Omental fat pad (tissue), 4 donors: ENCODE measurements around the gene ZNF816. TPM values are rescaled to one million over a fixed set of nuclear protein-coding genes. Genes with fewer than 3 reads are reported as not detected.

ENCODE experiments used
- ATAC-seq: fragments of 150-250 bp; one replicate; pipeline ENCODE4 v1.9.1; 2016; ENCODE audit warnings: mild to moderate bottlenecking, moderate library complexity; ENCODE audit not compliant: low FRiP score
- DNase-seq: peaks from one replicate; pipeline ENCODE4 v3.0.0-alpha.2; 2019; ENCODE audit warnings: low spot score
- total RNA-seq, 4 donors: library from RNA; depleted of rRNA; stranded (reverse); fragments of >200 nt; gene quantifications; one replicate each; pipeline ENCODE4 v1.1.0, GENCODE V29; 2016
- TF ChIP-seq, protein P1 (sequence below), 3 donors: fragments of 450-650 bp; IDR thresholded peaks; one replicate each; pipeline ENCODE4 v1.5.1; 2016 to 2017; ENCODE audit warnings: antibody characterized with exemption in 3 of 3, mild to moderate bottlenecking in 3 of 3, moderate library complexity in 2 of 3

ZNF816 gene
- total RNA-seq, 4 donors from 2014 or later: 3.1 to 7.6 (median 3.9) TPM

- ATAC-seq: no peak
- TF ChIP-seq, protein P1, sequence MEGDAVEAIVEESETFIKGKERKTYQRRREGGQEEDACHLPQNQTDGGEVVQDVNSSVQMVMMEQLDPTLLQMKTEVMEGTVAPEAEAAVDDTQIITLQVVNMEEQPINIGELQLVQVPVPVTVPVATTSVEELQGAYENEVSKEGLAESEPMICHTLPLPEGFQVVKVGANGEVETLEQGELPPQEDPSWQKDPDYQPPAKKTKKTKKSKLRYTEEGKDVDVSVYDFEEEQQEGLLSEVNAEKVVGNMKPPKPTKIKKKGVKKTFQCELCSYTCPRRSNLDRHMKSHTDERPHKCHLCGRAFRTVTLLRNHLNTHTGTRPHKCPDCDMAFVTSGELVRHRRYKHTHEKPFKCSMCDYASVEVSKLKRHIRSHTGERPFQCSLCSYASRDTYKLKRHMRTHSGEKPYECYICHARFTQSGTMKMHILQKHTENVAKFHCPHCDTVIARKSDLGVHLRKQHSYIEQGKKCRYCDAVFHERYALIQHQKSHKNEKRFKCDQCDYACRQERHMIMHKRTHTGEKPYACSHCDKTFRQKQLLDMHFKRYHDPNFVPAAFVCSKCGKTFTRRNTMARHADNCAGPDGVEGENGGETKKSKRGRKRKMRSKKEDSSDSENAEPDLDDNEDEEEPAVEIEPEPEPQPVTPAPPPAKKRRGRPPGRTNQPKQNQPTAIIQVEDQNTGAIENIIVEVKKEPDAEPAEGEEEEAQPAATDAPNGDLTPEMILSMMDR (IDR thresholded peaks at IDR 0.05): no peak
- DNase-seq: no peak
Measured at GRCh38 chr19:53004242-53004641, 41.6 kb upstream of the ZNF816 start.

- DNase-seq: no peak
- TF ChIP-seq, protein P1 (IDR thresholded peaks at IDR 0.05): no peak
- no peak for ATAC-seq
Measured at GRCh38 chr19:53002479-53002878, 39.8 kb upstream of the ZNF816 start.

GRCh38 chr19:52997975-52998374 is 35.3 kb upstream of the ZNF816 start:
- DNase-seq (no peak), ATAC-seq (no peak)
- TF ChIP-seq, protein P1 (IDR thresholded peaks at IDR 0.05): no peak

DNA sequence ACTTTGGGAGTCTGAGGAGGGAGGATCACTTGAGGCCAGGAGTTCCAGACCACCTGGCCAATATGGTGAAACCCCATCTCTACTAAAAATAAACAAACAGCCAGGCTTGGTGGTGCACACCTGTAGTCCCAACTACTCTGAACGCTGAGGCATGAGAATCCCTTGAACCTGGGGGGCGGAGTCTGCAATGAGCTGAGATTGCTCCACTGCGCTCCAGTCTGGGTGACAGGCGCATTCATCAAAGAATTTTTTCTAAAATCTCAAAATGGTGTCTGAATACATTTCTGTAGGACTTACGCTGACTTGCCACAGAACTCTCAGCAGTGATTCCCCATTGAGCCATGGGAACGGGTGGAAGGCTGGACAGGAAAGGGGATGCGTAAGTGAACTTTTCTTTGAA is 33.0 kb upstream of the ZNF816 start:
- DNase-seq: no peak
- ATAC-seq: no peak
- TF ChIP-seq, protein P1 (IDR thresholded peaks at IDR 0.05): no peak

- ATAC-seq (peak; percentile 89), DNase-seq (peak; percentile 55)
- TF ChIP-seq, protein P1 (IDR thresholded peaks at IDR 0.05): peak in 1 of 3 donors; percentile 15
Measured at GRCh38 chr19:52993342-52994178, 30.9 kb upstream of the ZNF816 start.

- peak; percentile 29 for ATAC-seq
- TF ChIP-seq, protein P1 (IDR thresholded peaks at IDR 0.05): no peak
- no peak for DNase-seq
Measured at GRCh38 chr19:52992109-52993004, 29.7 kb upstream of the ZNF816 start.
